HL-60/S4 treated with phorbol 12-myristate 13-acetate at 8.2 ng/mL for 4 days and 3 days (cell line): Measurements from ENCODE around the gene MTMR4.
"Not testable (repeated sequence)": the region's sequence is repeated elsewhere in the genome, so short reads cannot be mapped to it uniquely, and the experiment has no call there.

ENCODE experiments used
- in situ Hi-C: fragments of 300-500 bp; cut with MboI; formaldehyde crosslinking; loops from 2 replicates; pipeline ENCODE4 v1.15.0; 2022; ENCODE audit warnings: low sequenced_read_pairs

Gene MTMR4

DNA sequence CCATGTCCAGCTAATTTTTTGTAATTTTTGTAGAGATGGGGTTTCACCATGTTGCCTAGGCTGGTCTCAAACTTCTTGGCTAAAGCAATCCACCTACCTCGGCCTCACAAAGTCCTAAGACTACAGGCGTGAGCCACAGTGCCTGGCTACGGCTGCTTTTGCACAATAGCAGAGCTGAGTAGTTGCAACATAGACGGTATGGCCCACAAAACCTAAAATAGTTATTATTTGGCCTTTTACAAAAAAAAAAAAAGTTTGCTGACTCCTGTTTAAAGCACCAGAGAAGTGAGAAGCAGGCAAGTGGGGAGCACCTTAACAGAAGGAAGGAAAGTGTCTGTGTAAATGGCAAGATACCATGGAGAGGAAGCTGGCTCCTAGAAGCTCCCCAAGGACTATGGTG is 20.9 kb downstream of the MTMR4 start:
- in situ Hi-C loops, result no loop called here

DNA sequence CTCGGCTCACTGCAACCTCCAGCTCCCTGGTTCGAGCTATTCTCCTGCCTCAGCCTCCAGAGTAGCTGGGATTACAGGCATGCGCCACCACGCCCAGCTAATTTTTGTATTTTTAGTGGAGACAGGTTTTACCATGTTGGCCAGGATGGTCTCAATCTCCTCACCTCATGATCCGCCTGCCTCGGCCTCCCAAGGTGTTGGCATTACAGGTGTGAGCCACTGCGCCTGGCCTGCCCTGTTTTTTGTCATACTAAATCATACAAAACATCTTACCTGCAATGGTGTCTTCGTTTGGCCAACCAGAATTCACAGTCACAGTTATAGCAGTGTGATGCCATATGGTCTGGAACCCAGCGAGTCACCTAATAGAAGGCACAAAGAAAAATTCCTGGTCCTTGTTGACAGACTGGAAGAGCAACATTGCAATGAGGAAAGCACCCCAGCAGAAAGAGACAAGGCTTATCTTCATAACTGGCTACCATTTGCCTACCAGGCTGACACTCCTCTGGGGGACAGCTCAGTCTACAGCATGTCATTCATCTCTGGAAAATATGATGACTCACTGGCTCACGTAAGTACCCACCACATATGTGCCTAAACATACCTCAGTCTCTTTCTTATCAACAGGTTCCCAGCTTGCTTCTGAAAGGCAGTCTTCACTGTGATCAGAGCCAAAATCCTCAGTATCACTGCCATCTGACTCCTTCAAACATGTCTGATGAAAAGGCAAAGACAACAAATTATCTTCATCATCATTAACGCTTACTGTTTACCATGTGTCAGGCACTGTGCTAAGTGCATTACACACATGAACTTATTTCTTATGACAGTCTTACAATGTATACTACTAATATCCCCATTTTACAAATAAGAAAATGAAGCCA is 22.0 kb downstream of the MTMR4 start:
- in situ Hi-C loops, result no loop called here

DNA sequence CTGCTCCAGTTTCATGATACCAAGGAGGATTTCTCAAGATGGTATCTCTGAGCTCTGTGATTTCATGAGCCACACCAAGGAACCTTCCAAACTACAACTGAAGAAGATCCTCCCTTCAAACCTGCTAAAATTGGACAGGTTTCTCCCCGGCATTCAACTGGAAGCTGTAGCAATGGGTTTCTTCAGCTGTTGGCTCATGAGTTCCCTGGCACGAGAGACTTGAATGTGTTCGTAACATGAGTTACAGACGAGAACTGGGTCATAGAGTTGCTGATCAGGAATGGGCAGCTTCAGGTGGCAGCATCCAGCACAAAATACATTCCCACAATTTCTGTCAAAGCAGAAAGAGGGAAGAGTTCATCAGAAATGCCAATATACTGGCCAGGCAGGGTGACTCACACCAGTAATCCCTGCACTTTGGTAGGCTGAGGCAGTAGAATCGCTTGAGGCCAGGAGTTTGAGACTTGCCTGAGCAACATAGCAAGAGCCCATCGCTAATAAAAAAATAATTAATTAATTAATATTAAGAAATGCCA is 22.9 kb downstream of the MTMR4 start:
- in situ Hi-C loops, result no loop called here

DNA sequence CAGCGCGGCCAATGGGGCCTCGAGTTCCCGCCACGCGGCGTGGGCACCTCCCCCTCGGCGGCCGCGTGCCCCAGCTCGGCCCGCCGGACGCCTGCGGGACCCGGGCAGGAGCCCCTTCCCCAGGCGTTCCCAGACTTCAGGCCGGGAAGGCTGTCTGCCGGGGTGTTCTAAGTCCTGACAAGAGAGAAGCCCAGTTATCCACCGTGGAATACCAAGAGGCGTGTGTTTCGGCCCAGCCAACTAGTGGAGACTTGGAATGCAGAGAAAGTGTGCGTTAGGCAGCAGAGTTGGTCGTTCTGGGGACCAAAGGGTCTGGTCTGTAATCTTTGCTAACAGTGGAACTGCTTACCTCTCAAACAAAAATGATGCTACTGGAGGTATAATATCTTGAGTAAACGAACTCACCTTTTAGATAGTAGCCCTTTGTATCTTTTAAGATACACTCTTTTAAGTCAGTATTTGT is 26.0 kb downstream of the MTMR4 start:
- in situ Hi-C loops, result no loop called here

GRCh38 chr17:58487589-58488427 is 26.6 kb downstream of the MTMR4 start, which contains the start of gene HSF5:
HSF5 (minus strand) TSS chr17:58488408; CDS start chr17:58488274, 134 bp downstream.
- in situ Hi-C loops, result no loop called here

GRCh38 chr17:58484600-58484999 is 29.8 kb downstream of the MTMR4 start:
- in situ Hi-C loops, result no loop called here

DNA sequence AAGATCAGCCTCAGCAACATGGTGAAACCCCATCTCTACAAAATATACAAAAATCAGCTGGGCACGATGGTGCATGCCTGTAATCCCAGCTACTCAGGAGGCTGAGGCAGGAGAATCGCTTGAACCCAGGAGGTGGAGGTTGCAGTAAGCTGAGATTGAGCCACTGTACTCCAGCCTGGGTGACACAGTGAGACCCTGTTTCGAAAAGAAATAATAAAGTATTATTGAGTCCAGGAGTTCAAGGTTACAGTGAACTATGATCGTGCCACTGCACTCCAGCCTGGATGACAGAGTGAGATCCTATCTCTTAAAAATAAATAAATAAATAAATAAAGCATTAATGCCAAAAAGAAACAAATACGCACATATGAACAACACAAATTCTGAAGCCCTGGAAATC is 32.6 kb downstream of the MTMR4 start:
- in situ Hi-C loops, result not testable (repeated sequence)

DNA sequence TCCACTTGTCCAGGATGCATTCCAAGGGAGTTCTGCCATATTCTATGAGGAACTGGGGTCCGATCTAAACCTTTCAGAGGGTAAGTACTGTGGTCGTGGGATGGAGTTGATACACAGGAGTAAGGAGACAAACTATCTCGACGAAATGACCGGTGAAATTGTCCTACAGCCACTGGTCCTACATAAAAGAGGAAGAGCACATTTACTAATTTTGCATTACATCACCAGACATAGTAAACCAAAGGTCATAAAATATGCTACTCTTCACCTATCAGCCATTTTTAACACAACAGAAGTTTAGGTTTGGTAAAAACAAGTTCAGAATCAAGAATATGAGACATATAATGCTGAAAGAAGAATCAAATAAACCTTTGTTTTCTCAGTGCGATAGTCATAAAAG is 34.3 kb downstream of the MTMR4 start:
- in situ Hi-C loops, result no loop called here

DNA sequence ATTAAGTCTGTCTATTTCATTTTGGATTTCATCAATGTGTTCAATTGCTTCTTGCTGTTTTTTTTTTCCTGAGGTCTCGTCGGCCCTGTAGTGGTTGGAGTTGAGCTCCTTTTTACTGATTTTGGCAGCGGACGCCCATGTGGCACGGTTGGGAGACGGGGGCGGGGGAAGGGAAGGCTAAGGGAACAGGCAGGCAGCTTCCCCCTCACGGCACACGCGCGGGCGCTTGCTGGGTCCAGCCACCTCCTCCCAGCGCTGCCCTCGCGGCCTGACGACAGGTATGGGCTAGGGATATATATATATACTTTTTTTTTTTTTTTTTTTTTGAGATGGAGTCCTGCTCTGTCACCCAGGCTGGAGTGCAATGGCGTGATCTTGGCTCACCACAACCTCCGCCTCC is 37.6 kb downstream of the MTMR4 start:
- in situ Hi-C loops, result no loop called here

GRCh38 chr17:58475985-58476384 is 38.5 kb downstream of the MTMR4 start:
- in situ Hi-C loops, result no loop called here

DNA sequence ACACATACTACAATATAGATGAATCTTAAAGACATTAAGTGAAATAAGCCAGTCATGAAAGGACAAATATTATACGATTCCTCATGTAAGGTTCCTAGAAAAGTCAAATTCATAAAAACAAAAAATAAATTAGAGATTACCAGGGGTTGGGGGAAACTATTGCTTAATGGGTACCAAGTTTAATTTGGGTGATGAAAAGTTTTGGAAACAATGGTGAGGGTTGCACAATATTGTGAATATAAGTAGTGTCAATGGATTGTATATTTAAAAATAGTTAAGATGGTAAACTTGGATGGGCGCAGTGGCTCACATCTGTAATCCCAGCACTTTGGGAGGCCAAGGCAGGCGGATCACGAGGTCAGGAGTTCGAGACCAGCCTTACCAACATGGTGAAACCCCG is 44.1 kb downstream of the MTMR4 start:
- in situ Hi-C loops, result no loop called here

DNA sequence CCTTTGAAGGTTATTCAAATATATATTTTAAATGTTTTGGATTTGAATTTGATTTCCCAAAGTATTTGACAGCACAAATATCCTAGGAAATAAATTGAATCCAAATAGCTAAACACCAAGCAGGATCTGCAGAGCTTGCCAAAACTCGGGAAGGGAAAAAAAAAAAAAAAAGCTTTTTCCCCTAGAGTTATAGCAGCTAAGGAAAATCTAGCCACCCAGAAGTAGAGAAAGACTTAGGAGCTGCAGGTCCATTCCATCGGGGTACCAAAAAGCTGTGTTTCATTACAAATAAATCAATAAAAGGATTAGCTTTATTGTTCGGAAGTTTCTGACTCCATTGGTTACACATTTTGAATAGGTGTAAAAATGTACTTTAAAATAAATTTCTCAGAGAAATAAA is 45.5 kb downstream of the MTMR4 start:
- in situ Hi-C loops, result no loop called here

DNA sequence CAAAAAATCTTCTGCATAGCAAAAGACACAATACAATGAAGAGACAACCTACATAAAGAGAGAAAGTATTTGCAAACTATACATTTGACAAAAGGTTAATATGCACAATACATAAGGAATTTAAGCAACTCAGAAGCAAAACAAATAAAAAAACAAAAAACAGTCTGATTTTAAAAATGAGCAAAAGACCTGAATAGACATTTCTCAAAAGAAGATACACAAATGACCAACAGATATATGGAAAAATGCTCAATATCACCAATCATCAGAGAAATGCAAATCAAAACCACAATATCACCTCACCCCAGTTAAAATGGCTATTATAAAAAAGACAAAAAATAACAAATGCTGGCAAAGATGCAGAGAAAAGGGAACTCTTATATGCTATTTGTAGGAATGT is 58.9 kb downstream of the MTMR4 start:
- in situ Hi-C loops, result no loop called here

DNA sequence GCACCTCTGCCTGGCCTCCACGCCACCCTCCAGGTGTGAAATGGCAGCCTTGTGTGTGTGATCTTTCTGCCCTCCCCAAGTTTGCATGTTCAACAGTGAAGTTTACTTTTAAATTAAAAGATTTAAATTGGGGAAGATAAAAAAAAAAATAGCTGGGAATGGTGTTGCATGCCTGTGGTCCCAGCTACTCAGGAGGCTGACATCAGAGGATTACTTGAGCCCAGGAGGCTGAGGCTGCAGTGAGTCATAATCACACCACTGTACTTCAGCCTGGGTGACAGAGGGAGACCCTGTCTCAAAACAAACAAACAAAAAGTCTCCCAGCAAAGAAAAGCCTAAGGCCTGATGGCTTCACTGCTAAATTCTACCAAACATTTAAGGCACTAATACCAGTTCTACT is 61.7 kb downstream of the MTMR4 start:
- in situ Hi-C loops, result no loop called here

DNA sequence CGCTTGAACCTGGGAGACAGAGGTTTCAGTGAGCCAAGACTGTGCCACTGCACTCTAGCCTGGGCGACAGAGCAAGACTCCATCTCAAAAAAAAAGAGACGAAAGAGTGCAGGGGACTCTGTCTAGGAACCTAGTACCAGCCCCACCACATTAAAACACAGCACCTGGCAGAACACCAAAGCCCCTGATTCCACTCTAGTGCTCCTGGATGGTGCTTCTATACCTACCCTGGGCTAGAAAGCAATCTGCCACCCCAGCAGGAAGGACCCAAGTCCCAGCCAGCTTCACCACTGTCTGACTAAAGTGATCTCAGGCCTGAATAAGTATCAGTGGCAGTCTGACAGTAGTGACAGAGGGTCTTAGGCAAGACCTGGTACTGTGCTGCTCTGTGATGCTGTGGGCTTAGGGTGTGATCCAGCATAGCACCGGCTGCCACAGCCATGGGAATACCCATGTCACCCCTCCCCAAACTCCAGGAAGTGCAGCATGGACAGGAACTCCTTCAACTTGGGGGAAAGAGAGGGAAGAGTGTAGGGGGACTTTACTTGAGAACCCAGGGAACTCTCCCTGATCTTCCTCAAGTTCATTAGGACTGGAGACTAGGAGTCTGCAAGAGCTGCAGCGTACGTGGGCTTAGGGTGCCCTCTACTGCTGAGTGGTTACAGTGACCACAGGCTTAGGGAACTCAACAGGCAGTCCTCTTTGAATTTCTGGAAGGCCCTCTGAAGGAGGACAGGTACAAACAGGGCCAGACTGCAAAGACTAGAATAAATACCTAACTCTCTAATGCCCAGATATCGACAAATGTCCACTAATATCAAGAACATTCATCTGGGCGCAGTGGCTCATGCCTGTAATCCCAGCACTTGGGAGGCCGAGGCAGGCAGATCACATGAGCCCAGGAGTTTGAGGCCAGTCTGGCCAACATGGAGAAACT is 67.1 kb downstream of the MTMR4 start:
- in situ Hi-C loops, result loop anchor here (10.0 kb wide), 1 partner anchor 133 kb away; no protein-coding TSS in a partner anchor

- in situ Hi-C loops, result loop anchor here (10.0 kb wide), 1 partner anchor 131 kb away; no protein-coding TSS in a partner anchor
These were observed 68.4 kb downstream of the MTMR4 start for GRCh38 chr17:58446086-58446485.
